Ovary (tissue), 3 donors: ENCODE data around the gene NR1H2.

Source experiments
- CTCF ChIP-seq, 3 donors: fragments of 450-650 bp in 2 of 3; fragments of 200-600 bp in 1 of 3; IDR thresholded peaks; one replicate each; pipeline versions ENCODE4 v1.5.1 to v1.8.0; 2016 to 2022; ENCODE audit warnings: antibody characterized with exemption in 3 of 3, mild to moderate bottlenecking in 1 of 3
- EP300 ChIP-seq: sonication (generic); formaldehyde crosslinking; IDR thresholded peaks from one replicate; pipeline ENCODE4 v1.6.1; 2017; ENCODE audit warnings: antibody characterized with exemption
- POLR2A ChIP-seq: fragments of 450-650 bp; IDR thresholded peaks from one replicate; pipeline ENCODE4 v1.6.1; 2017; ENCODE audit warnings: antibody characterized with exemption, mild to moderate bottlenecking, moderate library complexity
- donor health status: DM: no; HTN: no; CAD: no.

- TF ChIP-seq CTCF (IDR thresholded peaks at IDR 0.05) = no peak
- TF ChIP-seq EP300 = no peak
- TF ChIP-seq POLR2A = no peak
Observed at GRCh38 chr19:50419022-50419579, 42.8 kb downstream of the NR1H2 start.
